Epithelial cell of proximal tubule (primary cell): Measurements from ENCODE around the gene YARS2. TPM values are rescaled to one million over a fixed set of nuclear protein-coding genes. Genes with fewer than 3 reads are reported as not detected.
"Not testable (repeated sequence)": the region's sequence is repeated elsewhere in the genome, so short reads cannot be mapped to it uniquely, and the experiment has no call there.

ENCODE experiments used
- DNase-seq: peaks from one replicate; pipeline ENCODE4 v3.0.0-alpha.2; 2011; ENCODE audit warnings: low read depth
- H3K4me3 ChIP-seq: 2 replicates; pipeline ENCODE4 v1.5.1; 2011; ENCODE audit warnings: low read depth, mild to moderate bottlenecking, low read length
- CTCF ChIP-seq: conservative IDR thresholded peaks from 2 replicates; pipeline ENCODE4 v1.5.1; 2012; ENCODE audit warnings: low read depth, mild to moderate bottlenecking, low read length
- total RNA-seq: library from RNA; depleted of rRNA; stranded (reverse); fragments of >200 nt; gene quantifications from 2 replicates; pipeline ENCODE4 v1.2.3, GENCODE V29; 2015

The YARS2 gene
- total RNA-seq, 1 donor from 2014 or later: 37.5 TPM

- DNase-seq: no peak
- TF ChIP-seq CTCF: no peak
Observed at GRCh38 chr12:32706335-32707024, 49.2 kb downstream of the YARS2 start.

GRCh38 chr12:32705783-32706182, 49.9 kb downstream of the YARS2 start:
- no peak overlapping the region for H3K4me3 ChIP-seq
- TF ChIP-seq CTCF: no peak
- no peak for DNase-seq

More at GRCh38 chr12:32706335-32707024, 49.2 kb downstream of the YARS2 start:
- H3K4me3 ChIP-seq: no peak overlapping the region

GRCh38 chr12:32702946-32703345, 52.8 kb downstream of the YARS2 start:
- DNase-seq: no peak
- H3K4me3 ChIP-seq: no peak overlapping the region
- no peak for TF ChIP-seq CTCF

- no peak for TF ChIP-seq CTCF
- H3K4me3 ChIP-seq: no peak overlapping the region
- DNase-seq: no peak
Observed at GRCh38 chr12:32702473-32702872, 53.2 kb downstream of the YARS2 start.

- H3K4me3 ChIP-seq, DNase-seq: not testable (repeated sequence)
Observed at GRCh38 chr12:32699437-32699836, 56.3 kb downstream of the YARS2 start.

- no peak for DNase-seq
- no peak for TF ChIP-seq CTCF
- H3K4me3 ChIP-seq: no peak overlapping the region
Observed at GRCh38 chr12:32698285-32698684, 57.4 kb downstream of the YARS2 start.

- no peak for DNase-seq
- no peak overlapping the region for H3K4me3 ChIP-seq
- no peak for TF ChIP-seq CTCF
Observed at GRCh38 chr12:32697445-32697844, 58.3 kb downstream of the YARS2 start.

Other genes with a start within 250 kb of the YARS2 start
- 65.6 and 96.2 TPM in 2 replicates for gene DNM1L, start 76.6 kb downstream of the YARS2 start, total RNA-seq
- 6.5 and 13.4 TPM in 2 replicates for gene PKP2, start 140.9 kb upstream of the YARS2 start, total RNA-seq